Stimulated activated naive B cell treated with anti-CD40 and anti-IgM and Interleukin-4, amounts not matched to agents 10 μg/mL and 1 μg/mL and 100 μg/mL, for 72 hours (primary cell): ENCODE results near the gene LGALS7B.
"Not testable (repeated sequence)": the region's sequence is repeated elsewhere in the genome, so short reads cannot be mapped to it uniquely, and the experiment has no call there.

Source experiments
- ATAC-seq, 2 donors: fragments of 150-1000 bp; cut with Tn5 transposase; replicated peaks; 2 replicates each; pipeline ENCODE4 v1.10.0; 2021; ENCODE audit warnings: moderate library complexity in 1 of 2
- DNase-seq: peaks from one replicate; pipeline ENCODE4 v3.0.0; 2021
- H3K27ac Mint-ChIP-seq: one replicate; pipeline ENCODE4 v1.8.0; 2022; ENCODE audit warnings: mild to moderate bottlenecking, mixed read lengths
- H3K27me3 Mint-ChIP-seq, 2 donors: one replicate each; pipeline ENCODE4 v1.8.0; 2022; ENCODE audit warnings: mixed read lengths in 2 of 2
- H3K36me3 Mint-ChIP-seq, 2 donors: one replicate each; pipeline ENCODE4 v1.8.0; 2022; ENCODE audit warnings: mixed read lengths in 2 of 2, mild to moderate bottlenecking in 1 of 2
- H3K4me1 Mint-ChIP-seq, 2 donors: one replicate each; pipeline ENCODE4 v1.8.0; 2022; ENCODE audit warnings: mixed read lengths in 2 of 2, mild to moderate bottlenecking in 1 of 2
- H3K4me3 Mint-ChIP-seq, 2 donors: one replicate each; pipeline ENCODE4 v1.8.0; 2022; ENCODE audit warnings: mild to moderate bottlenecking in 2 of 2, mixed read lengths in 2 of 2, moderate library complexity in 1 of 2
- H3K9me3 Mint-ChIP-seq, 2 donors: one replicate each; pipeline ENCODE4 v1.8.0; 2022; ENCODE audit warnings: mixed read lengths in 2 of 2, mild to moderate bottlenecking in 1 of 2

LGALS7B gene

GRCh38 chr19:38815059-38816001 is 26.3 kb downstream of the LGALS7B start:
- H3K27ac Mint-ChIP-seq = no peak overlapping the region
- H3K27me3 Mint-ChIP-seq = no peaks in the 10 kb centered on the region
- no peak for ATAC-seq
- no peak overlapping the region for H3K4me3 Mint-ChIP-seq
- H3K4me1 Mint-ChIP-seq = peaks cover 0 to 6% of the 10 kb centered on the region in 2 donors
- H3K9me3 Mint-ChIP-seq = no peaks in the 10 kb centered on the region
- no peak for DNase-seq
- H3K36me3 Mint-ChIP-seq = peaks cover 21 to 29% of the 10 kb centered on the region in 2 donors

GRCh38 chr19:38816131-38816750 is 27.2 kb downstream of the LGALS7B start:
- no peak for ATAC-seq
- no peaks in the 10 kb centered on the region for H3K27me3 Mint-ChIP-seq
- H3K36me3 Mint-ChIP-seq = peaks cover 28 to 36% of the 10 kb centered on the region in 2 donors
- no peak for DNase-seq
- no peak overlapping the region for H3K4me3 Mint-ChIP-seq
- no peaks in the 10 kb centered on the region for H3K9me3 Mint-ChIP-seq
- H3K4me1 Mint-ChIP-seq = peaks cover 1 to 13% of the 10 kb centered on the region in 2 donors
- H3K27ac Mint-ChIP-seq = no peak overlapping the region

DNA sequence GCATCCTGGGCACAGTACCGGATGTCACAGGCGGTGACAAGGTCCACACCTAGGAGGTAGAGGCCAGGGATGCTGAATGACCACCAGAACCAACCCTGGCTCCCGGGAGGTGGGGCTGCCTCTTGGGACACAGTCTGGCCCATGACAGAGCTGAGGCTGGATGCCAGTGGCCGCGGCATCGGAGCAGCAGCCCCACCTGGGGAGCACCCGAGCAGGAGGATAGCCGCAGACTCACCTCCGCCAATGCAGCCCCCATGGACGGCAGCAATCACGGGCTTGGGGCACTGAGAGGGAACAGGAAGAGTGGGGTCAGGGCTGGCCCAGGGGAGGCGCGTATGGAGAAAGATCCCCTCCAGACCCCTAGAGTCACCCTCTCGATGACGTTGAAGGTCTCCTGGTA is 28.1 kb downstream of the LGALS7B start:
- Mint-ChIP-seq H3K27ac (peak overlapping the region; percentile 3), H3K4me3 (no peak overlapping the region), H3K4me1 (peaks cover 1 to 13% of the 10 kb centered on the region in 2 donors), H3K36me3 (peaks cover 33 to 36% of the 10 kb centered on the region in 2 donors), H3K27me3 (no peaks in the 10 kb centered on the region), H3K9me3 (no peaks in the 10 kb centered on the region)
- DNase-seq (no peak), ATAC-seq (no peak)

GRCh38 chr19:38819231-38819920 is 30.4 kb downstream of the LGALS7B start:
- Mint-ChIP-seq H3K4me1 (peaks cover 5 to 20% of the 10 kb centered on the region in 2 donors), H3K9me3 (peaks cover 6 to 7% of the 10 kb centered on the region in 2 donors), H3K27ac (peak overlapping the region; percentile 52), H3K4me3 (no peak overlapping the region), H3K36me3 (peaks cover 50 to 56% of the 10 kb centered on the region in 2 donors), H3K27me3 (no peaks in the 10 kb centered on the region)
- ATAC-seq = no peak
- DNase-seq = no peak

DNA sequence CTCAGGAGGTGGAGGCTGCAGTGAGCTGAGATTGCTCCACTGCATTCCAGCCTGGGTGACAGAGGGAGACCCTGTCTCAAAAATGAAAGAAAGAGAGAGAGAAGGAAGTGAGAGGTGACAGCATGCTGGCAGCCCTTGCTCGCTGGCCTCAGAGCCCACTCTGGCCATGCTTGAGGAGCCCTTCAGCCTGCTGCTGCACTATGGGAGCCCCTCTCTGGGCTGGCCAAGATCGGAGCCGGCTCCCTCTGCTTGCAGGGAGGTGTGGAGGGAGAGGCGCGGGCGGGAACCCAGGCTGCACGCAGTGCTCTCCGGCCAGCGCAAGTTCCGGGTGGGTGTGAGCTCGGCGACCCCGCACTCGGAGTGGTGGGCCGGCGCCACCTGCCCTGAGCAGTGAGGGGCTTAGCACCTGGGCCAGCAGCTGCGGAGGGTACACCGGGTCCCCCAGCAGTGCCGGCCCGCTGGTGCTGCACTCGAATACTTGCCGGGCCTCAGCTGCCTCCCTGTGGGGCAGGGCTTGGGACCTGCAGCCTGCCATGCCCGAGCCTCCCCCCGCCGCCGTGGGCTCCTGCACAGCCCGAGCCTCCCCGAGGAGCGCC is 32.3 kb downstream of the LGALS7B start:
- peaks cover 7 to 20% of the 10 kb centered on the region in 2 donors for H3K4me1 Mint-ChIP-seq
- DNase-seq, H3K9me3 Mint-ChIP-seq, H3K27me3 Mint-ChIP-seq, H3K4me3 Mint-ChIP-seq, ATAC-seq: not testable (repeated sequence)
- peaks cover 49 to 52% of the 10 kb centered on the region in 2 donors for H3K36me3 Mint-ChIP-seq
- peak overlapping the region; percentile 75 for H3K27ac Mint-ChIP-seq

DNA sequence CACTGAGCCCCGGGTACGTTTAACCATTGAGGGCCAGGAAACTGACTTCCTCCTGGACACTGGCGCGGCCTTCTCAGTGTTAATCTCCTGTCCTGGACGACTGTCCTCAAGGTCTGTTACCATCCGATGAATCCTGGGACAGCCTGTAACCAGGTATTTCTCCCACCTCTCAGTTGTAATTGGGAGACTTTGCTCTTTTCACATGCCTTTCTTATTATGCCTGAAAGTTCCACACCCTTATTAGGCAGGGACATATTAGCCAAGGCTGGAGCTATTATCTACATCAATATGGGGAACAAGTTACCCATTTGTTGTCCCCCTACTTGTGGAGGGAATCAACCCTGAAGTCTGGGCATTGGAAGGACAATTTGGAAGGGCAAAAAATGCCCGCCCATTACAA is 36.9 kb downstream of the LGALS7B start:
- not testable (repeated sequence) for DNase-seq, H3K4me3 Mint-ChIP-seq, ATAC-seq, H3K9me3 Mint-ChIP-seq, H3K27me3 Mint-ChIP-seq
- peaks cover 41 to 56% of the 10 kb centered on the region in 2 donors for H3K36me3 Mint-ChIP-seq
- H3K4me1 Mint-ChIP-seq = peaks cover 14 to 35% of the 10 kb centered on the region in 2 donors
- H3K27ac Mint-ChIP-seq = peak overlapping the region; percentile 9

DNA sequence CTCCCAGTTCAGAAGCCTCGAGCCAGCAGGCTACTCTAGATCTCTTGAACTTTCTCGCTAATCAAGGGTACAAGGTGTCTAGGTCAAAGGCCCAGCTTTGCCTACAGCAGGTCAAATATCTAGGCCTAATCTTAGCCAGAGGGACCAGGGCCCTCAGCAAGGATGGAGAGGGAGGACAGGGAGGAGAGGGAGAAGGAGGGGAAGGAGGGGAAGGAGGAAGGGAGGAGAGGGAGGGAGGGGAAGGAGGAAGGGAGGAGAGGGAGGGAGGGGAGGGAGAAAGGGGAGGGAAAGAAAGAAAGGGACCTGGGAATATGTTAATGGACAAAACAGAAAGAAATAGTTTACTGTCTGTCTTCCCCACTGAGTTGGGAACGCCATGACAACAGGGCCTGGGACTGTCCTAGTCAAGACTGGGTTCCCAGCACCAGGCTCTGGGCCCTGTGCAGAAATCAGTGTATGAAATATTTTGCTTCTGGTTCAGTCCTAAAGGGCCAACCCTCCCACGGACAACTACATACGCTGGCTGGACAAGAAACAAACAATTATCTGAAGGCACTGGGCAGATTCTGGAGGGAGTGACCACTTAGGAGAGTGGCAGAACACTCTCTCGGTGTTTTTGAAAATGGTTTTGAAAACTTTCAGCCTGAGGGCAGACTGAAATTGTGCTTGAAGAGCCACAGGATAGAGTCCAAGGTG is 38.0 kb downstream of the LGALS7B start:
- Mint-ChIP-seq H3K36me3 (peaks cover 40 to 59% of the 10 kb centered on the region in 2 donors), H3K4me1 (peaks cover 20 to 43% of the 10 kb centered on the region in 2 donors), H3K27ac (no peak overlapping the region), H3K4me3 (no peak overlapping the region), H3K27me3 (no peaks in the 10 kb centered on the region), H3K9me3 (peaks cover 6 to 7% of the 10 kb centered on the region in 2 donors)
- DNase-seq (no peak), ATAC-seq (no peak)

DNA sequence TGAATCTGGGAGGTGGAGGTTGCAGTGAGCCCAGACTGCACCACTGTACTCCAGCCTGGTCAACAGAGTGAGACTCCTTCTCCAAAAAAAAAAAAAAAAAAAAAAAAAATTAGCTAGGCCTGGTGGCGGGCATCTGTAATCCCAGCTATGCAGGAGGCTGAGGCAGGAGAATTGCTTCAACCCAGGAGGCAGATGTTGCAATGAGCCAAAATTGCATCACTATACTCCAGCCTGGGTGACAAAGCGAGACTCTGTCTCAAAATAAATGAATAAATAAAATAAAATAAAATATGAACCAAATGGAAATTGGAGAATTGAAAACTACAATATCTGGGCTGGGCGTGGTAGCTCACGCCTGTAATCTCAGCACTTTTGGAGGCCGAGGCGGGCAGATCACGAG is 40.2 kb downstream of the LGALS7B start:
- not testable (repeated sequence) for H3K4me3 Mint-ChIP-seq, H3K27me3 Mint-ChIP-seq, ATAC-seq, H3K9me3 Mint-ChIP-seq, DNase-seq, H3K27ac Mint-ChIP-seq
- Mint-ChIP-seq H3K4me1 (peaks cover 16 to 45% of the 10 kb centered on the region in 2 donors), H3K36me3 (peaks cover 21 to 41% of the 10 kb centered on the region in 2 donors)

DNA sequence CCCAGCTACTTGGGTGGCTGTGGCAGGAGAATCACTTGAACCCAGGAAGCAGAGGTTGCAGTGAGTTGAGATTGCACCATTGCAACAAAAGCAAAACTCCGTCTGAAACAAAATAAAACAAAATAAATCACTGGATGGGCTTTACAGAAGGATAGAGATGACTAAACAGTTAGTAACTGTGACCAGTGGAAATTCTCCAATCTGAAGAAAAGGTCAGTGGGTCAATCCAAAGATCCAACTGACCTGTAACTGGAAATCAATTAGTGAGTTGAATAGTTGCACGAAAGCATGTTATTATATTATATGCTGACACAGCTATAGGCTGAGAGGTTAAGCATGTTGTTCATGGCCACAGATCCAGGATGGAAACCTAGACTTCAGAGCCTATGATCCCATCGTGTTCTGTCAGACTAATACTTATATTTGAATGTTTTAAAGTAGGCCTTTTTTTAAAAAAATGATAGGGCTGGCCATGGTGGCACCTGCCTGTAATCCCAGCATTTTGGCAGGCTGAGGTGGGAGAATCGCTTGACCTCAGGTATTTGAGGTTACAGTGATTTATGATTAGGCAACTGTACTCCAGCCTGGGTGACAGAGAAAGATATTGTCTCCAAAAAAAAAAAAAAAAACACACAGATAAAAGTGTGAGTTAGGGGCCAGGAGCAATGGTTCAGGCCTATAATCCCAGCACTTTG is 41.2 kb downstream of the LGALS7B start:
- ATAC-seq (no peak), DNase-seq (no peak)
- Mint-ChIP-seq H3K27ac (peak overlapping the region; percentile 97), H3K36me3 (peaks cover 16 to 35% of the 10 kb centered on the region in 2 donors), H3K9me3 (no peaks in the 10 kb centered on the region), H3K4me1 (peaks cover 16 to 45% of the 10 kb centered on the region in 2 donors), H3K4me3 (peak overlapping the region; percentile 92 to 99), H3K27me3 (no peaks in the 10 kb centered on the region)

DNA sequence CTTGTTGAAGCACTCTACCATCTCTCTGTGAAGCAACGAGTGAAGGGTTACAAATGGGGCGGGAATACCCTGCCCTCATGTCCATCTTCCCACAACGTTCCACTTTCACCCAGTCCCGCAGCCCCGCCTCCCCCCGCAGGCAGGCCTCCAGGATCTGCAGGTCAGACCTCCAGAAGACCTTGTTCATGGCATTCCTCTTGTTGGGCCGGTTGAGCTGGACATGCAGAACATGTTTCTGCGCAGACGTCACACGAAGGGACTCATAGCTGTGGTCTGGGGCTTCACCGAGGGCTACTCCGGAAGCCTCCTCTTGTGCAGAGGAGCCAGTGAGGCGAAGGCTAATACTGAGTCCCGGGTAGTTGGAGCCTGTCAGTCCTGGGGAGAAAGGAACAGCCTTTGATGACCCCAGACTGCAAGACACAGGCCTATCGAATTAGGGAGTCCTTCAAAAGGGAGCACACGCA is 42.2 kb downstream of the LGALS7B start:
- Mint-ChIP-seq H3K36me3 (peaks cover 23 to 42% of the 10 kb centered on the region in 2 donors), H3K4me3 (peak overlapping the region; percentile 92 to 99), H3K4me1 (peaks cover 16 to 49% of the 10 kb centered on the region in 2 donors), H3K27ac (peak overlapping the region; percentile 97), H3K27me3 (no peaks in the 10 kb centered on the region), H3K9me3 (no peaks in the 10 kb centered on the region)
- DNase-seq (peak; percentile 44), ATAC-seq (peak; percentile 71 to 77)

DNA sequence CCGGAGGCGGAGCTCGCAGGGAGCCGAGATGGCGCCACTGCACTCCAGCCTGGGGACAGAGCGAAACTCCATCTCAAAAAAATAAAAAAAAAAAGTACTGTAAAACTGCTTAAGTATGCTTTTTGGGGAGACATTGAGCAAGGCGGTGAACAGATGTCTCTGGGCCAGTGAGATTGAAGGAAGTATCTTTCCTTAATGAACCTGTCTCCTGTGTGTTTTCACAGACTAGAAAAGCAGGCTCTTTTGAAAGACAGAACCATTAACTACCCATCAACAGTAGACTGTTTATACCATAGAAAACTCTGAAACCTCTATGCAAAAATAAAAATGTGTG is 44.1 kb downstream of the LGALS7B start:
- H3K4me3 Mint-ChIP-seq = no peak overlapping the region
- peaks cover 31 to 40% of the 10 kb centered on the region in 2 donors for H3K36me3 Mint-ChIP-seq
- ATAC-seq (no peak), DNase-seq (no peak)
- no peaks in the 10 kb centered on the region for H3K27me3 Mint-ChIP-seq
- no peaks in the 10 kb centered on the region for H3K9me3 Mint-ChIP-seq
- H3K27ac Mint-ChIP-seq = peak overlapping the region; percentile 26
- peaks cover 12 to 38% of the 10 kb centered on the region in 2 donors for H3K4me1 Mint-ChIP-seq

GRCh38 chr19:38834104-38834490 is 45.1 kb downstream of the LGALS7B start:
- DNase-seq (no peak), ATAC-seq (no peak)
- Mint-ChIP-seq H3K27me3 (no peaks in the 10 kb centered on the region), H3K9me3 (no peaks in the 10 kb centered on the region), H3K27ac (peak overlapping the region; percentile 31), H3K36me3 (peaks cover 34 to 45% of the 10 kb centered on the region in 2 donors), H3K4me1 (peaks cover 17 to 45% of the 10 kb centered on the region in 2 donors), H3K4me3 (no peak overlapping the region)

- ATAC-seq = no peak
- H3K27ac Mint-ChIP-seq = peak overlapping the region; percentile 31
- H3K36me3 Mint-ChIP-seq = peaks cover 38 to 47% of the 10 kb centered on the region in 2 donors
- H3K27me3 Mint-ChIP-seq = no peaks in the 10 kb centered on the region
- H3K4me1 Mint-ChIP-seq = peaks cover 17 to 46% of the 10 kb centered on the region in 2 donors
- no peak overlapping the region for H3K4me3 Mint-ChIP-seq
- DNase-seq = no peak
- no peaks in the 10 kb centered on the region for H3K9me3 Mint-ChIP-seq
These were observed 45.6 kb downstream of the LGALS7B start for GRCh38 chr19:38834590-38834989.
